Measurements from ENCODE around the gene DOCK4. TPM values are rescaled to one million over a fixed set of nuclear protein-coding genes. Genes with fewer than 3 reads are reported as not detected.

Gene DOCK4
- polyA plus RNA-seq, 2 of the 4 experiments (the other 2 are of a cell fraction): 13.7 to 15.7 TPM

DNA sequence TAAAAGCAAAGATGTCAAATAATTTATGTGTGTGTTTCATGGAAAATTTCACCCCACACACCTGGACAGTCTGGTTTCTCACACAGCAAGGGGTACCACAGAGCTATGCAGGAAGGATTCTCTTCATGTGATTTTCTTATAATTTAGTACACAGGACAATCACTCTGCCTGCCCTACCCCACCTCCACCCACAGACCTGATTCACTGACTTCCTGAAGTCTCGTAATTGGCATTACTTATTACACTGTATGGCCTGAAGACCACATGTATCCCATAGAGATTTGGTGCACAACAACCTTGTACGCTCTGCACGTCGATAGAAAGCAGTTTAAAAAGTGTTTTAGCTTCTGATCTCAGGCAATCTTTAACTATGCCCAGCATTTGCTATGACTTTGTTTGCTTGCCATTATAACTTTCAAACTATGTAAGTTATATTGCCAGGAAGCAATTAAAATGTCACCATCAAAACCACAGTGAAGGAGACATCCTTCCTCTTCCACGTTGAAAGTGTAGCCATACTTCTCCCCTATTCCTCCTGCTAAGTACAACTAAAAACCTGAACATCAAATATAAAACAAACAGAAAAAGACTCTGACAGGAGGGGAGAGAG is 364.5 kb downstream of the DOCK4 start:
- H3K4me3 ChIP-seq: no peak overlapping the region
- WGBS (ENCODE audit: missing lambda C conversion rate): 88% methylated on average over 5 of the region's 5 CpGs
- H3K9me3 ChIP-seq: 0 out of 3 replicates have a peak, but pooled peaks cover 3% of the 10 kb centered on the region
- DNase-seq (ENCODE audit: low read depth in 1 of 2, low spot score in 1 of 2) (no peak), FAIRE-seq (no peak), ATAC-seq (no peak)
- no peaks in the 10 kb centered on the region for H3K4me1 ChIP-seq
- no peak for TF ChIP-seq HOXB13 (CRISPR knock-in tag; IDR thresholded peaks at IDR 0.05; ENCODE audit: low read depth)
- TF ChIP-seq RAD21 (conservative IDR thresholded peaks at IDR 0.05 in 1 of 2, IDR thresholded peaks at IDR 0.05 in 1 of 2): no peak
- TF ChIP-seq CBX2 (IDR thresholded peaks at IDR 0.05; ENCODE audit: borderline replicate concordance, low read depth): no peak
- TF ChIP-seq, protein P1, sequence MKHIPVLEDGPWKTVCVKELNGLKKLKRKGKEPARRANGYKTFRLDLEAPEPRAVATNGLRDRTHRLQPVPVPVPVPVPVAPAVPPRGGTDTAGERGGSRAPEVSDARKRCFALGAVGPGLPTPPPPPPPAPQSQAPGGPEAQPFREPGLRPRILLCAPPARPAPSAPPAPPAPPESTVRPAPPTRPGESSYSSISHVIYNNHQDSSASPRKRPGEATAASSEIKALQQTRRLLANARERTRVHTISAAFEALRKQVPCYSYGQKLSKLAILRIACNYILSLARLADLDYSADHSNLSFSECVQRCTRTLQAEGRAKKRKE (CRISPR knock-in tag; IDR thresholded peaks at IDR 0.05; ENCODE audit: low read depth): no peak
- TF ChIP-seq ZC3H11A (IDR thresholded peaks at IDR 0.05): no peak
- TF ChIP-seq, protein P2, sequence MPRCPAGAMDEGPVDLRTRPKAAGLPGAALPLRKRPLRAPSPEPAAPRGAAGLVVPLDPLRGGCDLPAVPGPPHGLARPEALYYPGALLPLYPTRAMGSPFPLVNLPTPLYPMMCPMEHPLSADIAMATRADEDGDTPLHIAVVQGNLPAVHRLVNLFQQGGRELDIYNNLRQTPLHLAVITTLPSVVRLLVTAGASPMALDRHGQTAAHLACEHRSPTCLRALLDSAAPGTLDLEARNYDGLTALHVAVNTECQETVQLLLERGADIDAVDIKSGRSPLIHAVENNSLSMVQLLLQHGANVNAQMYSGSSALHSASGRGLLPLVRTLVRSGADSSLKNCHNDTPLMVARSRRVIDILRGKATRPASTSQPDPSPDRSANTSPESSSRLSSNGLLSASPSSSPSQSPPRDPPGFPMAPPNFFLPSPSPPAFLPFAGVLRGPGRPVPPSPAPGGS (IDR thresholded peaks at IDR 0.05): no peak
- TF ChIP-seq SMC3 (IDR thresholded peaks at IDR 0.05): no peak
- TF ChIP-seq CHD2 (IDR thresholded peaks at IDR 0.05; ENCODE audit: low read length, partially characterized antibody): no peak
- no peak for TF ChIP-seq NFE2L2 (conservative IDR thresholded peaks at IDR 0.05; ENCODE audit: low read length)
- TF ChIP-seq POLR2A (IDR thresholded peaks at IDR 0.05; ENCODE audit: low read length): no peak
- no peak for TF ChIP-seq EP300 (IDR thresholded peaks at IDR 0.05)
- TF ChIP-seq, protein P3, sequence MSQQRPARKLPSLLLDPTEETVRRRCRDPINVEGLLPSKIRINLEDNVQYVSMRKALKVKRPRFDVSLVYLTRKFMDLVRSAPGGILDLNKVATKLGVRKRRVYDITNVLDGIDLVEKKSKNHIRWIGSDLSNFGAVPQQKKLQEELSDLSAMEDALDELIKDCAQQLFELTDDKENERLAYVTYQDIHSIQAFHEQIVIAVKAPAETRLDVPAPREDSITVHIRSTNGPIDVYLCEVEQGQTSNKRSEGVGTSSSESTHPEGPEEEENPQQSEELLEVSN (IDR thresholded peaks at IDR 0.05; ENCODE audit: borderline replicate concordance, low read depth): no peak
- TF ChIP-seq NPAS2 (CRISPR knock-in tag; IDR thresholded peaks at IDR 0.05; ENCODE audit: borderline replicate concordance): no peak
- no peak for TF ChIP-seq ZSCAN20 (CRISPR knock-in tag; IDR thresholded peaks at IDR 0.05)
- ChIA-PET POLR2A (no interaction called here), CTCF (no interaction called here)
- no peak overlapping the region for H3K27ac ChIP-seq
- H3K4me2 ChIP-seq: no peak overlapping the region

DNA sequence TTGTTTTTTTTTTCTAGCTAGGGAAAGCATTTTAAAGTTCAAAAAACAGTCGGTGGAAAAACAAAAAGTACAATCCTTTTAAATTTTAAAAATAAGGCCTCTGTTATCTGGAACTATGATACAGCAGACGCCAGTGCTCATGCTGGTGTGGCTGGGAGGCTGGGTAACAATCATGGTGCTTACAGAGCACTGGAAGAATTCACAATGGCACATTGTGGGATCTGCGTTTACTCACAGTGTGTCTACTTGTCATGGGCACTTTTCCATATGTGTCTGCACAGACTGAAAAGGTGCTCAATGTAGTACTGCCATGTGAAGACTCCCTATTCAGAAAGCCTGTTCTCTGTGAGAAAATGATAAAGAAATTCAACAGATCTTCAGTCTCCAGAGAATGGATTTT is 365.7 kb downstream of the DOCK4 start:
- no peak overlapping the region for H3K27ac ChIP-seq
- no peak for FAIRE-seq
- 0 out of 3 replicates have a peak, but pooled peaks cover 5% of the 10 kb centered on the region for H3K9me3 ChIP-seq
- POLR2A ChIA-PET: no interaction called here
- 87% methylated on average over 3 of the region's 3 CpGs for WGBS (ENCODE audit: missing lambda C conversion rate)
- DNase-seq (ENCODE audit: low read depth in 1 of 2, low spot score in 1 of 2): no peak
- no peaks in the 10 kb centered on the region for H3K4me1 ChIP-seq
- no peak overlapping the region for H3K4me3 ChIP-seq
- ATAC-seq: no peak
- TF ChIP-seq MAZ (IDR thresholded peaks at IDR 0.05; ENCODE audit: borderline replicate concordance, low read depth, low read length) (no peak), CBX8 (IDR thresholded peaks at IDR 0.05) (no peak), CHD4 (IDR thresholded peaks at IDR 0.05; ENCODE audit: borderline replicate concordance) (no peak), HDAC2 (IDR thresholded peaks at IDR 0.05) (no peak), HOXB5 (CRISPR knock-in tag; IDR thresholded peaks at IDR 0.05) (no peak), CBX2 (IDR thresholded peaks at IDR 0.05; ENCODE audit: borderline replicate concordance, low read depth) (no peak), PHF8 (IDR thresholded peaks at IDR 0.05; ENCODE audit: borderline replicate concordance, low read depth) (no peak), RARB (CRISPR knock-in tag; IDR thresholded peaks at IDR 0.05) (no peak), EHMT2 (IDR thresholded peaks at IDR 0.05; ENCODE audit: low read depth) (no peak), HOXB13 (CRISPR knock-in tag; IDR thresholded peaks at IDR 0.05; ENCODE audit: low read depth) (no peak), RNF2 (IDR thresholded peaks at IDR 0.05; ENCODE audit: borderline replicate concordance, low read depth) (no peak), SREBF2 (IDR thresholded peaks at IDR 0.05) (no peak), ZC3H11A (IDR thresholded peaks at IDR 0.05) (no peak), GATA3 (IDR thresholded peaks at IDR 0.05; ENCODE audit: borderline replicate concordance) (no peak), FOSL2 (IDR thresholded peaks at IDR 0.05) (no peak), FOSL2 (CRISPR knock-in tag; IDR thresholded peaks at IDR 0.05) (no peak)
- TF ChIP-seq, protein P3 (IDR thresholded peaks at IDR 0.05; ENCODE audit: borderline replicate concordance, low read depth): no peak
- TF ChIP-seq, protein P2 (IDR thresholded peaks at IDR 0.05): no peak
- H3K4me2 ChIP-seq: no peak overlapping the region
- CTCF ChIA-PET: no interaction called here
